Effector CD4-positive, alpha-beta T cell (primary cell): ENCODE data around the gene NUDT8.
"Not testable (repeated sequence)": the region's sequence is repeated elsewhere in the genome, so short reads cannot be mapped to it uniquely, and the experiment has no call there.

ENCODE experiments used
- DNase-seq: peaks from one replicate; pipeline ENCODE4 v3.0.0-alpha.2; 2020

NUDT8 gene

GRCh38 chr11:67611165-67611564 lies 18.6 kb downstream of the NUDT8 start:
- DNase-seq, result no peak

- DNase-seq, result no peak
Measured at GRCh38 chr11:67610302-67610868, 19.4 kb downstream of the NUDT8 start.

GRCh38 chr11:67609316-67609715 lies 20.4 kb downstream of the NUDT8 start:
- DNase-seq, result no peak

GRCh38 chr11:67608486-67608885 lies 21.3 kb downstream of the NUDT8 start:
- no peak for DNase-seq

GRCh38 chr11:67607507-67607906 lies 22.2 kb downstream of the NUDT8 start:
- no peak for DNase-seq

GRCh38 chr11:67606492-67607295 lies 23.0 kb downstream of the NUDT8 start, which contains the start of gene NDUFV1:
TSS of gene NDUFV1 (plus strand) at chr11:67606936. CDS start at chr11:67607005, 69 bp downstream.
- DNase-seq, result peak; percentile 97

GRCh38 chr11:67606093-67606491 lies 23.6 kb downstream of the NUDT8 start:
- DNase-seq, result no peak

GRCh38 chr11:67605231-67606011 lies 24.3 kb downstream of the NUDT8 start:
- DNase-seq, result no peak

GRCh38 chr11:67604815-67605214 lies 24.9 kb downstream of the NUDT8 start:
- DNase-seq, result no peak

- not testable (repeated sequence) for DNase-seq
Measured at GRCh38 chr11:67604119-67604518, 25.6 kb downstream of the NUDT8 start.

GRCh38 chr11:67601098-67601497 lies 28.6 kb downstream of the NUDT8 start:
- no peak for DNase-seq

GRCh38 chr11:67600324-67601029 lies 29.3 kb downstream of the NUDT8 start:
- no peak for DNase-seq

GRCh38 chr11:67599149-67599548 lies 30.6 kb downstream of the NUDT8 start:
- no peak for DNase-seq

GRCh38 chr11:67597963-67598362 lies 31.8 kb downstream of the NUDT8 start:
- DNase-seq, result not testable (repeated sequence)

GRCh38 chr11:67597458-67597857 lies 32.3 kb downstream of the NUDT8 start:
- not testable (repeated sequence) for DNase-seq

GRCh38 chr11:67596753-67597300 lies 32.9 kb downstream of the NUDT8 start:
- no peak for DNase-seq

GRCh38 chr11:67594480-67594879 lies 35.3 kb downstream of the NUDT8 start:
- DNase-seq, result no peak

- no peak for DNase-seq
Measured at GRCh38 chr11:67593565-67593905, 36.2 kb downstream of the NUDT8 start.

- no peak for DNase-seq
Measured at GRCh38 chr11:67592880-67593564, 36.7 kb downstream of the NUDT8 start.

- DNase-seq, result not testable (repeated sequence)
Measured at GRCh38 chr11:67588899-67589415, 40.8 kb downstream of the NUDT8 start.

GRCh38 chr11:67588136-67588503 lies 41.6 kb downstream of the NUDT8 start:
- no peak for DNase-seq
